RKO (cell line): ENCODE measurements around the gene SLC27A1.
"Not testable (repeated sequence)": the region's sequence is repeated elsewhere in the genome, so short reads cannot be mapped to it uniquely, and the experiment has no call there.

Experiments used
- DNase-seq: peaks from one replicate; pipeline ENCODE4 v3.0.0-alpha.2; 2016; ENCODE audit warnings: low spot score

The SLC27A1 gene

GRCh38 chr19:17511724-17512573 lies 41.6 kb downstream of the SLC27A1 start:
- peak; percentile 90 for DNase-seq

- DNase-seq = no peak
Observed at GRCh38 chr19:17512574-17512939, 42.2 kb downstream of the SLC27A1 start.

- no peak for DNase-seq
Observed at GRCh38 chr19:17515408-17516149, 45.3 kb downstream of the SLC27A1 start.

DNA sequence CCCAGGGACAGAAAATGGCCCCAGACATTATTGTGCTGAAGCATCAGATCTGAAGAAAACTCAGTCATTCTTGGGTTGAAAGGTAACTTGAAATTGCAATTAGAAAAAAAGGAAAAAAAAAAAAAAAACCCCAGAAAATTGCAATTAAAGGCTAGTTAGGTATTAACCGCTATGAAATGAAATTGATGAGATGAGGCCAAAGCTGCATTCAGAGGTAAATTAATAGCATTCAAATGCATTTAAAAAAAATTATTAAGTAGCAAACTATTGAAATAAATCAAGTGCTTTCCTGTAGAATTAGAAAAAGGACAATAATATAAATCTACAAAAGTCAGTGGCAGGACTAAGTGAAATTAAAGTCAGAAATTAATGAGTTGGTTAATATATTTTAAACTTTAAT lies 47.6 kb downstream of the SLC27A1 start:
- DNase-seq = no peak

DNA sequence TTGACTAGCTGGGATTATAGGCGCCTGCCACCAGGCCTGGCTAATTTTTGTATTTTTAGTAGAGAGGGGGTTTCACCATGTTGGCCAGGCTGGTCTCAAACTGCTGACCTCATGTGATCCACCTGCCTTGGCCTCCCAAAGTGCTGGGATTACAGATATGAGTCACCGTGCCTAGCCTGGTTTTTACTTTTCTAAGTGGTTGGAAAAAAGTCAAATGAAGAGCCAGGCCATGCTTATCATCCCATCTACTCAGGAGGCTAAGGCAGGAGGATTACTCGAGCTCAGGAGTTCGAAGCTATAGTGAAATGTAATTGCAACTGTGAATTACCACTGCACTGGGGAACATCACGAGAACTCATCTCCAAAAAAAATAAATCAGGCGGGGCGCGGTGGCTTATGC lies 48.3 kb downstream of the SLC27A1 start:
- DNase-seq = not testable (repeated sequence)

DNA sequence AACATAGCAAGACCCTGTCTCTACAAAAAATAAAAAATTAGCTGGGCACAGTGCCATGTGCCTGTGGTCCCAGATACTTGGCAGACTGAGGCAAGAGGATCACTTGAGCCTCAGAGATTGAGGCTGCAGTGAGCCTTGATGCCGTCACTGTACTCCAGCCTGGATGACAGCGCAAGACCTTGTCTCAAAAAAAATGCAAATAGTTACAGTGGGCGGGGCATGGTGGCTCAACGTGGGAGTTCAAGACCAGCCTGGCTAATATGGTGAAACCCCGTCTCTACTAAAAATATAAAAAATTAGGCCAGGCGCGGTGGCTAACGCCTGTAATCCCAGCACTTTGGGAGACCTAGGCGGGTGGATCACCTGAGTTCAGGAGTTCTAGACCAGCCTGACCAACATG lies 49.6 kb downstream of the SLC27A1 start:
- no peak for DNase-seq

DNA sequence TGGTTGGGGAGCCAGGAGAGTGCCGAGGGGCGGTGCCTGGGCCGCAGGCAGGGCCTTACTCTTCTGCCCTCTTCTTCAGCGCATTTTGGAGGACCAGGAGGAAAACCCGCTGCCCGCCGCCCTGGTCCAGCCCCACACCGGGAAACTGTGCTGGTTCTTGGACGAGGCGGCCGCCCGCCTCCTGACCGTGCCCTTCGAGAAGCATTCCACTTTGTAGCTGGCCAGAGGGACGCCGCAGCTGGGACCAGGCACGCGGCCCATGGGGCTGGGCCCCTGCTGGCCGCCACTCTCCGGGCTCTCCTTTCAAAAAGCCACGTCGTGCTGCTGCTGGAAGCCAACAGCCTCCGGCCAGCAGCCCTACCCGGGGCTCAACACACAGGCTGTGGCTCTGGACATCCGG lies 50.5 kb downstream of the SLC27A1 start:
- no peak for DNase-seq

GRCh38 chr19:17522988-17523872 lies 52.9 kb downstream of the SLC27A1 start:
- no peak for DNase-seq

- no peak for DNase-seq
Observed at GRCh38 chr19:17524651-17525050, 54.3 kb downstream of the SLC27A1 start.

DNA sequence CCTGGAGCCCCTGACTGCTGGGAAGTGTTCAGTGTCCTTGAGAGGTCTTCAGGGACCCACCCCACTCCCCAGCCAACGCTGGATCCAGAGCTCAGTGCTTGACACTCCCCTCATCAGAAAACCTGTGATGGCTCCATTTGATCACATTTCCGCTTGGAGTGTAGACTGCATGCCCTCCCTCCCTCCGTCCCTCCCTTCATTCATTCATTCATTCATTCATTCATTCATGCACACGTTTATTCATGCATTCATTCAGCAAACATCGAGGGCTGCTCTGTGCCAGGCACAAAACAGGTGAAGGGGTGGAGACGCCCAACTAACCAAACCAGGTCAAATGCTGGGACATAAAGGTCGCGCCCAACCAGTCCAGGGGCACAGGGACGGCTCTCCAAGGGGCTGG lies 54.8 kb downstream of the SLC27A1 start:
- no peak for DNase-seq

DNA sequence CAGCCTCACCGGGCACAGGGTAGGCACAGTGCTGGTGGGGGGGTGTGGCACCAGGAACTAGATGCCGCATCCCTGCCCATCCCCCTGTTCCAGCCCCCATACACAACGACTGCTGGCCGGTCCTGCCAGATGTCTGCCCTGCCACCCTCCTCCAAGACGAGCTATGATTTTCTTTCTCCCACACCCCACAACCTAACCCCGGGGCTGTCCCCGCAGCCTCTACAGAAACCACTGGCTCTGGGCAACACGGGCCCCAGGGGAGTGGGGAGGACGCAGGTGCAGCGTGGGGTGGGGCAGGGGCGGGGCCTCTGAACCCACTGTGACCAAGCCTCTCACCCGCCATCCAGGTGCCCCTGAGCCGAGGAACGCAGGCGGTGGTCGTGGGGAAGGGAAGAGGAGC lies 56.6 kb downstream of the SLC27A1 start:
- no peak for DNase-seq

GRCh38 chr19:17527326-17527725 lies 57.0 kb downstream of the SLC27A1 start:
- no peak for DNase-seq

- no peak for DNase-seq
Observed at GRCh38 chr19:17528610-17529009, 58.3 kb downstream of the SLC27A1 start.

DNA sequence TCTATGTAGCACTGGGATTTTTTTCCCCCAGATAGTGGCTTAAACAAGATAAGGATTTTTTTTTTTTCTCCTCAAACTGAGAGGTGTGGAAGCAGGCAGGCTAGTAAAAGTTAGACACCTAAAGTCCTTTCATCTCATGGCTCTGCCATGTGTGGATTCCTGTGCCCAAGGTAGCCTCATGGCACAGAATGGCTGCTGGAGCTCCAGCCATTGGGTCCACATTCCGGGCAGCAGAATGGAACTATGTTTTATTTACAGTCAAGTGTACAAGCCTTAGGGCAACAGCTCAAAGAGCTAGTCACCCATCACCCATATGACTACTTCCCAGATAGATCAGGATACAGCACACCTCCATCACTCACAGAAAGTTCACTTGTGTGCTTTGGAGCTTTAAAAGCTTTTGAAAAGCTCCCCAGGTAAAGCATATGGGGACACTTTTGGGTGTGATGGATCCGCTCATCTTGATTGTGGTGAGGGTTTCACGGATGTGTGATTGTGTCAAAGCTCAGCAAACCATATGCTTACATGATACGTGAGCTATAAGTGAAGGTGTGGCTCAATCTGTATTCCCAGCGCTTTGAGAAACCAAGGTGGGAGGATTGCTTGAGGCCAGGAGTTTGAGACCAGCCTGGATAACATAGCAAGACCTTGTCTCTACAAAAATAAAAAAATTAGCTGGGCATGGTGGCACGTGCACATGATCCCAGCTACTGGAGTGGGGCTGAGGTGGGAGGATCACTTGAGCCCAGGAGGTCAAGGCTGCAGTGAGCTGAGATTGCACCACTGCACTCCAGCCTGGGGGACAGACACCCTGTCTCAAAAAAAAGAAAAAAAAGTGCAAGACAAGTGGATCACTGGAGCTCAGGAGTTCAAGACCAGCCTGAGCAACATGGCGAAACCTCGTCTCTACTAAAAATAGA lies 59.2 kb downstream of the SLC27A1 start:
- no peak for DNase-seq

DNA sequence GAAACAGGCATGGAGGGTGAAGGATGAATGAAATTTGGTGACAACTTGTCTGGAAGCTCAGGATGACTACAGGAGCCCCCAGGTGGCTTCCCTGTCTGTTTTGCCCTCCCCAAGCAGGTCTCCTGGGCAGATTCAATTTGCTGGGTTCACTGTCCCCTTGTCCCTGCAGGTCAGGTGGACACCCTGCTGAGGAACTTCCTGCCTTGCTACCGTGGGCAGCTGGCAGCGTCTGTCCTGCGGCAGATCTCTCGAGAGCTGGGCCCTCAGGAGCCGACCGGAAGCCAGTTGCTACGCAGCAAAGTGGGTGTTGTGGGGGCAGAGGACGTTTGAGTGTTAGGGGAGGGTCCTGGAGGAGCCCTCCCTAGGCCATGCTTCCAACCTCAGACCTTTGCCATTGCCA lies 60.3 kb downstream of the SLC27A1 start:
- DNase-seq = no peak

- no peak for DNase-seq
Observed at GRCh38 chr19:17532116-17532515, 61.8 kb downstream of the SLC27A1 start.

GRCh38 chr19:17532557-17532956 lies 62.2 kb downstream of the SLC27A1 start:
- no peak for DNase-seq

DNA sequence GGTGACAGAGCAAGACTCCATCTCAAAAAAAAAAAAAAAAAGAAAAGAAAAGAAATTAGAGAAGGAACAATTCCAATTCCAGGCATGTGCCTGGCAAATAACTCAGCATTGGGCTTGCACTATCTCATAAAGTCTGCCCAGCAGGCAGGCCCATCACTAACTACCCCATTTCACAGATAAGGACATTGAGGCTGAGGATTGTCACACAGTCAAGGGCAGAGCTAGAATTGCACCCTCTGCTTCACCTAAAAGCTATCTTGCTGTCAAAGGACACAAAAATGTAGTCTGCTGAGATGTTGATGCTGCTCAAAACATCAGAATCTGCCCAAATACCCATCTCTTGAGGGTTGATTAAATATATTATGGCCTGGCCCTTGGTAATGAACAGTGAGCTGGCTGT lies 64.4 kb downstream of the SLC27A1 start:
- DNase-seq = no peak

DNA sequence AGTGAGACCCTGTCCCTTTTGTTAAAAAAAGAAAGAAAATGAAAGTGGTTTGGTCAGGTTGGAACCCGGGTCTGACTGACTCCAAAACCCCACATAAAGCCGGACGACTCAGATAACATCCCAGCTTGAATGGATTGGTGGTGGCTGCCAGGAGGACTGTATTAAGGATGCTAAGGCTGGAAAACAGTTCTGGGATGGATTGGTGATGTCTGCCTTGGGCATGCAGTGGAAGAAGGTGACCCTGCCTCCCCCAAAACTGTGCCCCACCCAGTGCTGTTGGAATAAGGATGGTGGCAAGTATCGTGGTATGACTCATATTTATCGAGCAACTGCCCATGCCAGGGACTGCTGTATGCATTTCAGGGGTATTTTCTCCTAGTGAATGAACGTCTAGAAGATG lies 66.6 kb downstream of the SLC27A1 start:
- DNase-seq = peak; percentile 16

DNA sequence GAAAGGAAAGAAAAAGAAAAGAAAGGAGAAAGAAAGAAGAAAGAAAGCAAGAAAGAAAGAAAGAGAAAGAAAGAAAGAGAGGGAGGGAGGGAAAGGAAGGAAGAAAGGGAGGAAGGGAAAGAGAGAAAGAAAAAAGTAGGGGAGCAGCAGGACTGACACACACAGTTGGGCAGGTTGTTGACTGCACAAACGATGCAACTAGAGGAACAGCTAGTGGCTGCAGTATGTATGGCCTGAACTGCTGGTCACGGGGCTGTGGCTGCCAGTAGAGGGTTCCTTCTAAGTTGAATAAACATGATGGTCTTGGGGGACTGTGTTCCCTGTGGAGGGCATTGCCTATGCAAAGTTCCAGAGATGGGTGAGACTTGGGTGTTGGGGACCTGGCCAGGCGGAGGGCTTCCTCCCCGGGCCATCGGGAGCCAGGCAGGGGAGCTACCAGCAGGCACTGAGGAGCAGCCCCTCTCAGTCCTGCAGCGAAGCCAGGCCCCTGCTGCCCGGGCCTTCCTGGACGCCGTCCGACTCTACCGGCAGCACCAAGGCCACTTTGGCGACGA lies 68.4 kb downstream of the SLC27A1 start:
- peak; percentile 26 for DNase-seq
